ENCODE data around the gene MYD88.
"Not testable (repeated sequence)": the region's sequence is repeated elsewhere in the genome, so short reads cannot be mapped to it uniquely, and the experiment has no call there.

MYD88 gene

GRCh38 chr3:38127611-38128302, 10.7 kb upstream of the MYD88 start:
- DNase-seq, result no peak

- DNase-seq, result no peak
Observed at GRCh38 chr3:38128303-38128655, 10.2 kb upstream of the MYD88 start.

GRCh38 chr3:38129058-38129457, 9.4 kb upstream of the MYD88 start:
- no peak for DNase-seq

GRCh38 chr3:38130631-38131065, 7.8 kb upstream of the MYD88 start:
- DNase-seq, result no peak

- DNase-seq, result no peak
Observed at GRCh38 chr3:38131621-38132369, 6.7 kb upstream of the MYD88 start.

- DNase-seq, result no peak
Observed at GRCh38 chr3:38133209-38133556, 5.3 kb upstream of the MYD88 start.

- DNase-seq, result no peak
Observed at GRCh38 chr3:38133557-38134405, 4.7 kb upstream of the MYD88 start.

GRCh38 chr3:38134517-38135143, 3.8 kb upstream of the MYD88 start:
- not testable (repeated sequence) for DNase-seq

- DNase-seq, result peak in 4 of 6 experiments; percentile 11 to 66 (median 63)
Observed at GRCh38 chr3:38135621-38136277, 2.7 kb upstream of the MYD88 start.

- peak in 1 of 6 experiments; percentile 43 for DNase-seq
Observed at GRCh38 chr3:38136393-38136776, 2.1 kb upstream of the MYD88 start.

- peak; percentile 89 to 97 (median 92) for DNase-seq
Observed at GRCh38 chr3:38136777-38137614, 1.5 kb upstream of the MYD88 start, which contains the start of gene ACAA1. TSS of gene ACAA1 (minus strand) at chr3:38137127. CDS start at chr3:38137035, 92 bp downstream.

- peak in 2 of 6 experiments; percentile 32 to 54 for DNase-seq
Observed at GRCh38 chr3:38137615-38138348, 679 bp upstream of the MYD88 start.

- DNase-seq, result peak in 1 of 6 experiments; percentile 36
Observed at GRCh38 chr3:38139191-38139590, 730 bp downstream of the MYD88 start.

- no peak for DNase-seq
Observed at GRCh38 chr3:38139652-38140051, 1.2 kb downstream of the MYD88 start.

- DNase-seq, result no peak
Observed at GRCh38 chr3:38140326-38141172, 2.1 kb downstream of the MYD88 start.

- DNase-seq, result no peak
Observed at GRCh38 chr3:38141173-38141951, 2.9 kb downstream of the MYD88 start.

GRCh38 chr3:38141952-38142273, 3.5 kb downstream of the MYD88 start:
- DNase-seq, result no peak

GRCh38 chr3:38142959-38143358, 4.5 kb downstream of the MYD88 start:
- no peak for DNase-seq

- no peak for DNase-seq
Observed at GRCh38 chr3:38143511-38143910, 5.0 kb downstream of the MYD88 start.
